SK-N-SH treated with all-trans-retinoic acid at 6 μM for 48 hours (cell line): Measurements from ENCODE around the gene THADA.
A peak's percentile ranks its signal among the peaks of the same experiment; 100 is the strongest.

Experiments
- ATAC-seq: fragments of 200-7000 bp; cut with Tn5 transposase; 3 replicates; pipeline ENCODE4 v1.9.1; 2020; ENCODE audit warnings: mild to moderate bottlenecking, moderate library complexity
- ARNTL ChIP-seq: fragments of 450-650 bp; formaldehyde crosslinking; IDR thresholded peaks from 2 replicates; pipeline ENCODE4 v1.5.0; 2020; ENCODE audit warnings: low read depth, mild to moderate bottlenecking, moderate library complexity, borderline replicate concordance
- BACH2 ChIP-seq: fragments of 250-450 bp; sonication (Bioruptor Pico); IDR thresholded peaks from 2 replicates; pipeline ENCODE4 v1.9.0; 2021; ENCODE audit warnings: mild to moderate bottlenecking, borderline replicate concordance
- CSDC2 ChIP-seq: fragments of 250-450 bp; sonication (Bioruptor Pico); IDR thresholded peaks from 2 replicates; pipeline ENCODE4 v1.5.0; 2020; ENCODE audit warnings: mild to moderate bottlenecking, moderate library complexity
- ESRRG ChIP-seq: fragments of 250-450 bp; sonication (Bioruptor Pico); IDR thresholded peaks from 2 replicates; pipeline ENCODE4 v1.6.1; 2021; ENCODE audit warnings: mild to moderate bottlenecking
- GLIS3 ChIP-seq: fragments of 250-450 bp; sonication (Bioruptor Pico); IDR thresholded peaks from 2 replicates; pipeline ENCODE4 v1.5.0; 2020; ENCODE audit warnings: mild to moderate bottlenecking, moderate library complexity
- OSR1 ChIP-seq: fragments of 250-450 bp; sonication (Bioruptor Pico); IDR thresholded peaks from 2 replicates; pipeline ENCODE4 v1.8.0; 2022; ENCODE audit warnings: moderate library complexity, mild to moderate bottlenecking, inconsistent platforms
- PATZ1 ChIP-seq: fragments of 250-450 bp; sonication (Bioruptor Pico); IDR thresholded peaks from 2 replicates; pipeline ENCODE4 v1.8.0; 2020; ENCODE audit warnings: mild to moderate bottlenecking, moderate library complexity, borderline replicate concordance
- POU6F1 ChIP-seq: fragments of 250-450 bp; sonication (Bioruptor Pico); IDR thresholded peaks from 2 replicates; pipeline ENCODE4 v1.8.0; 2021; ENCODE audit warnings: low read depth, mild to moderate bottlenecking, moderate library complexity, borderline replicate concordance
- PPARA ChIP-seq: fragments of 250-450 bp; sonication (Bioruptor Pico); IDR thresholded peaks from 2 replicates; pipeline ENCODE4 v1.5.0; 2020; ENCODE audit warnings: mild to moderate bottlenecking, borderline replicate concordance
- SNAI2 ChIP-seq: fragments of 250-450 bp; sonication (Bioruptor Pico); IDR thresholded peaks from 2 replicates; pipeline ENCODE4 v1.5.0; 2020; ENCODE audit warnings: mild to moderate bottlenecking, moderate library complexity
- TCF4 ChIP-seq: fragments of 250-450 bp; sonication (Bioruptor Pico); IDR thresholded peaks from 2 replicates; pipeline ENCODE4 v1.8.0; 2021; ENCODE audit warnings: mild to moderate bottlenecking, moderate library complexity, borderline replicate concordance
- TOX ChIP-seq: fragments of 250-450 bp; sonication (Bioruptor Pico); IDR thresholded peaks from 2 replicates; pipeline ENCODE4 v1.8.0; 2021; ENCODE audit warnings: mild to moderate bottlenecking, moderate library complexity, borderline replicate concordance
- TSHZ2 ChIP-seq: fragments of 250-450 bp; sonication (Bioruptor Pico); IDR thresholded peaks from 2 replicates; pipeline ENCODE4 v1.5.0; 2020; ENCODE audit warnings: mild to moderate bottlenecking, moderate library complexity
- ZC3H10 ChIP-seq: fragments of 250-450 bp; sonication (Bioruptor Pico); IDR thresholded peaks from 2 replicates; pipeline ENCODE4 v1.5.1; 2021; ENCODE audit warnings: mild to moderate bottlenecking, moderate library complexity
- ZFP3 ChIP-seq: fragments of 250-450 bp; sonication (Bioruptor Pico); IDR thresholded peaks from 2 replicates; pipeline ENCODE4 v1.5.0; 2020; ENCODE audit warnings: mild to moderate bottlenecking, moderate library complexity
- ZNF565 ChIP-seq: fragments of 450-650 bp; formaldehyde crosslinking; conservative IDR thresholded peaks from 2 replicates; pipeline ENCODE4 v1.5.0; 2020; ENCODE audit warnings: low read depth, mild to moderate bottlenecking, moderate library complexity
- ZNF70 ChIP-seq: fragments of 450-650 bp; formaldehyde crosslinking; IDR thresholded peaks from 2 replicates; pipeline ENCODE4 v1.5.0; 2020; ENCODE audit warnings: mild to moderate bottlenecking, moderate library complexity
- ZNF8 ChIP-seq: fragments of 450-650 bp; formaldehyde crosslinking; IDR thresholded peaks from 2 replicates; pipeline ENCODE4 v1.5.0; 2020; ENCODE audit warnings: mild to moderate bottlenecking, moderate library complexity
- TF ChIP-seq, protein P1 (sequence below): fragments of 250-450 bp; sonication (Bioruptor Pico); IDR thresholded peaks from 2 replicates; pipeline ENCODE4 v1.5.1; 2020; ENCODE audit warnings: low read depth, mild to moderate bottlenecking, moderate library complexity
- TF ChIP-seq, protein P2 (sequence below): fragments of 250-450 bp; sonication (Bioruptor Pico); IDR thresholded peaks from 2 replicates; pipeline ENCODE4 v1.5.1; 2021; ENCODE audit warnings: mild to moderate bottlenecking, moderate library complexity

Gene THADA

DNA sequence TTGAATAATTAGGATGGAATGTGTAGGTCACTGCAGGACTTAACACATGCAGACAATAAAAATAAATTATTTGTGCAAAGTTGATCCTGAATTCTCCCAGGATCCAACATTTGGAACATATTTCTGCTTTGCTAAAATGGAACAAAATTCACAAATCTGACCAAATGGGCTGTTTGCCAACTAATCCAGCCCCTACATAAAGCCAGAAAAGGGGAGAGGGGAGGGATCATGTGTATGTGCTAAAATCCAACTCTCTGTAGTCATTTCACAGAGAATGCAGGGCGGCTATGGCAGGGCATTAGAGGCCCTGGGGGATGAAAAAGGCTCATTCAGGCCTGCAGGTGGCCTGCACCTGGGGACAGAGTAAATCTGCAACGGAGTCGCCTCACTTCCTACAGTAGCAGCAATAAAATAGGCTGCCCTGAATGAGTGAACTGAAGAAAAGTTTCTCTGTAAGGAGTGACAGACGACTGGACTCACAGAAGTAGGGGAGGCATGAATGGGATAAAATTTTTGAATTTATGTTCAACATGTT is 365.4 kb downstream of the THADA start:
- ATAC-seq, result no peak
- TF ChIP-seq, protein P1, sequence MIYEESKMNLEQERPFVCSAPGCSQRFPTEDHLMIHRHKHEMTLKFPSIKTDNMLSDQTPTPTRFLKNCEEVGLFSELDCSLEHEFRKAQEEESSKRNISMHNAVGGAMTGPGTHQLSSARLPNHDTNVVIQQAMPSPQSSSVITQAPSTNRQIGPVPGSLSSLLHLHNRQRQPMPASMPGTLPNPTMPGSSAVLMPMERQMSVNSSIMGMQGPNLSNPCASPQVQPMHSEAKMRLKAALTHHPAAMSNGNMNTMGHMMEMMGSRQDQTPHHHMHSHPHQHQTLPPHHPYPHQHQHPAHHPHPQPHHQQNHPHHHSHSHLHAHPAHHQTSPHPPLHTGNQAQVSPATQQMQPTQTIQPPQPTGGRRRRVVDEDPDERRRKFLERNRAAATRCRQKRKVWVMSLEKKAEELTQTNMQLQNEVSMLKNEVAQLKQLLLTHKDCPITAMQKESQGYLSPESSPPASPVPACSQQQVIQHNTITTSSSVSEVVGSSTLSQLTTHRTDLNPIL (CRISPR knock-in tag), result no peak
- no peak for TF ChIP-seq GLIS3
- TF ChIP-seq TCF4, result no peak
- TF ChIP-seq ZFP3, result no peak
- no peak for TF ChIP-seq CSDC2 (CRISPR knock-in tag)
- no peak for TF ChIP-seq PPARA (CRISPR knock-in tag)

DNA sequence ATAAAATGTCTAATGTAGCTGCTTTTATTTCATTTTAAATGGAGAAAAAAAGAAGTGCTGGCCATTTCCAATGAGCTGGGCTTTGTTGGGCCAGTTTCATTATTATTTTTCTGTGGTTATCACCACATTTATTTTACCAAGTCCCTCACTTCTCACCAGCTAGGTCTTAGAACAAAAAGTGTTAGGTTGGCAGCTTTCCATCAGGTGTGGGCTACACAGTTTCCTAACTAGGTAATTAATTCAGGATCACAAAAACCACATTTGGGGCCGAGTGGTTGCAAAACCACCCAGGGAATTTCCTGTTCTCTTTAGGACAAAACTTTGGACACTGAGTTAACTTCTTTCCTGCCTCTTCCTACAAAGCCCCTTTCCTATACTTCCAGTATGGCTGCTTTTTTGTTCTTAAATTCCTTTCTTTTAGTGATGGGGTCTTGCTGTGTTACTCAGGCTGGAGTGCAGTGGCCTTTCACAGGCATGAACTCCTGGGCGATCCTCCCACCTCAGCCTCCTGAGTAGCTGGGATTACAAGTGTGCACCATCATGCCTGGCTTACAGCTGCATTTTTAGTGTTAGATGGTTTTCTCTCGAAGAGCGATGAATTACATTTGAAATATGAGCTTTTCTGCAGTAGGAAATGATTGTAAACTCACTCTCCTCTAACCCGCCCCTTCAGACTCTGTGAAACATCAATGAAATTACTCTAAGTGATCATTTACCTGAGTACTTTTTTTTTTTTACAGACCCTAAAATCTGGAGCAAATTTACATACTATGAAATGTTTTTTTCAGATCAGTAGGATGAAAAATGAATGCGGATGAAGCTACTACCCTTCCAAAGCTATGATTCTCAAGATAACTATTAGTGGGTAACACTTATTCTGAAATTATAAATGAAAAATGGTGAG is 366.8 kb downstream of the THADA start:
- no peak for ATAC-seq
- TF ChIP-seq ZC3H10 (CRISPR knock-in tag), result no peak

DNA sequence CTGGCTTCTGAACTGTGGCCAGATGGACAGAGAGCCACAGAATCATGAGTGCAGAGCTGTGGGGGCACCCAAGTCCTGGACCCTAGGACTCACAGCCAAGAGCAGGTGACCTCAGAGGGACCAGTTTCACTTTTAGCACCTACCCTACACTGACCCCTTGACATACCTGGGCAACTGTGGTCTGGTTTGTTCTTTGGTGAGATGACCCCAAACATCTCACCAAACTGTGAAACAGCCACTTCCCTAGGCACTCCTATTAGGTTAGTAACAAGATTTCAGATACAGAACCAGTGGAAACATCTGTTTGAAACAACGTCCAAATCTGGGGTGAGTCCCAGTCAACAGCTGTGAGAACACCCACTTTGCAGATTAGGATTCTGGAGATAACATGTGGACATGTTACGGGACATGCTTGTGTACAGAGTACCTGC is 367.5 kb downstream of the THADA start:
- TF ChIP-seq OSR1 (CRISPR knock-in tag) (no peak), TSHZ2 (CRISPR knock-in tag) (no peak), ARNTL (CRISPR knock-in tag) (no peak), POU6F1 (CRISPR knock-in tag) (no peak), ZC3H10 (CRISPR knock-in tag) (no peak), BACH2 (CRISPR knock-in tag) (no peak), ZNF70 (CRISPR knock-in tag) (no peak), CSDC2 (CRISPR knock-in tag) (no peak), ZNF565 (CRISPR knock-in tag) (no peak)
- TF ChIP-seq, protein P2, sequence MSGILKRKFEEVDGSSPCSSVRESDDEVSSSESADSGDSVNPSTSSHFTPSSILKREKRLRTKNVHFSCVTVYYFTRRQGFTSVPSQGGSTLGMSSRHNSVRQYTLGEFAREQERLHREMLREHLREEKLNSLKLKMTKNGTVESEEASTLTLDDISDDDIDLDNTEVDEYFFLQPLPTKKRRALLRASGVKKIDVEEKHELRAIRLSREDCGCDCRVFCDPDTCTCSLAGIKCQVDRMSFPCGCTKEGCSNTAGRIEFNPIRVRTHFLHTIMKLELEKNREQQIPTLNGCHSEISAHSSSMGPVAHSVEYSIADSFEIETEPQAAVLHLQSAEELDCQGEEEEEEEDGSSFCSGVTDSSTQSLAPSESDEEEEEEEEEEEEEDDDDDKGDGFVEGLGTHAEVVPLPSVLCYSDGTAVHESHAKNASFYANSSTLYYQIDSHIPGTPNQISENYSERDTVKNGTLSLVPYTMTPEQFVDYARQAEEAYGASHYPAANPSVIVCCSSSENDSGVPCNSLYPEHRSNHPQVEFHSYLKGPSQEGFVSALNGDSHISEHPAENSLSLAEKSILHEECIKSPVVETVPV (CRISPR knock-in tag), result no peak
- ATAC-seq, result no peak

- peak; percentile 0; the same call in 2 of the 3 replicates for ATAC-seq
- TF ChIP-seq OSR1 (CRISPR knock-in tag) (no peak), SNAI2 (CRISPR knock-in tag) (no peak), ARNTL (CRISPR knock-in tag) (no peak), POU6F1 (CRISPR knock-in tag) (no peak), TSHZ2 (CRISPR knock-in tag) (no peak), ESRRG (CRISPR knock-in tag) (no peak), TOX (CRISPR knock-in tag) (no peak), ZC3H10 (CRISPR knock-in tag) (no peak), GLIS3 (no peak), PPARA (CRISPR knock-in tag) (no peak), ZFP3 (no peak), PATZ1 (CRISPR knock-in tag) (no peak), ZNF8 (CRISPR knock-in tag) (no peak), CSDC2 (CRISPR knock-in tag) (no peak)
Measured at GRCh38 chr2:43227830-43228281, 368.0 kb downstream of the THADA start.
